ENCODE results near the gene C1QA.
"Not testable (repeated sequence)": the region's sequence is repeated elsewhere in the genome, so short reads cannot be mapped to it uniquely, and the experiment has no call there.

C1QA gene

DNA sequence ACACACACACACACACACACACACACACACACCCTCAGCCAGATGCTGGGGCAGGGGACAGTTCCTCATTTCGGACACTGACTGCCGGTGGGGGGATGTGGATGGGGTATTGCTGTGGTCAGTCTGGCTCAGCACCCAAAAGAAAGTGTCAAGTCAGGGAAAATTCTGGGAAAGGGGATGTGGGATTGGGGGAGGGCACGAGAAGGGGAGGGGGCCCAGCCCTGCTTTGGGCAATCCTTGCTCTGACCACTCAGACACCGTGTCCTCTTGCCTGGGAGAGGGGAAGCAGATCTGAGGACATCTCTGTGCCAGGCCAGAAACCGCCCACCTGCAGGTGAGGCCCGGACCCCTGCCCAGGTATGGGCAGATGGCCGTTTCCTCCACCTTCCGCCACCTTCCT, 7.0 kb downstream of the C1QA start, which contains the start of gene C1QC:
TSS of gene C1QC (plus strand) at position 253 of the 400 bp plus-strand sequence. CDS start 391 bp downstream, outside the sequence.
- no peak for DNase-seq

DNA sequence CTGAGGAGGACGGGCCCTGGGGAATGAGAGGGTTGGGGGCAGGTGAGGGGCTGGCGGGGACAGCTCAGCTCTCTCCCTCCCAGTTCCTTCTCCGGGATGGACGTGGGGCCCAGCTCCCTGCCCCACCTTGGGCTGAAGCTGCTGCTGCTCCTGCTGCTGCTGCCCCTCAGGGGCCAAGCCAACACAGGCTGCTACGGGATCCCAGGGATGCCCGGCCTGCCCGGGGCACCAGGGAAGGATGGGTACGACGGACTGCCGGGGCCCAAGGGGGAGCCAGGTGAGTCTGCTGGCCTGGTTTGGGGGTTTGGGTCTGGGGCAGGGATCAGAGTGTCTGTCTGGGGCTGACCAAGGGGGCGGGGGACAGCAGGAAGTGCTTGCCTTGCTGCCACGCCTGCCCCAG, 7.5 kb downstream of the C1QA start:
- no peak for DNase-seq

DNA sequence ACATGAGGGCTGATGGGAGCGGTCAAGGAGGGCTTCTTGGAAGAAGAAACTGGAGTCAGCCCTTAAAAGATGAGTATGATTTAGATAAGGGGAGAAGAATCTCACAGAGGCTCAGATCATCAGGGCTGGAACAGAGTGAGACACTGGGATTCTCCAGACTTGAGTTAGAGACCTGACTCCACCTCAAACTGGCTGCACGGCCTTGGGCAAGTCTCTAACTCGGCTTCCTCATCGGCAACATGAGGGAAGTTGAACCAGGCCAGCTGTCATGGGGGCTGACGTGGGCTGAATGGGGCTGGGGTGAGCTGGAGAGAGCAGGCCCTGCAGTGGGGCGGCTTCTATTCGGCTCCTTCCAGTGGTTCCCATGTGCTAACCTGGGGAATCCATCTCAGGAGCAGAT, 9.5 kb downstream of the C1QA start:
- DNase-seq = no peak

DNA sequence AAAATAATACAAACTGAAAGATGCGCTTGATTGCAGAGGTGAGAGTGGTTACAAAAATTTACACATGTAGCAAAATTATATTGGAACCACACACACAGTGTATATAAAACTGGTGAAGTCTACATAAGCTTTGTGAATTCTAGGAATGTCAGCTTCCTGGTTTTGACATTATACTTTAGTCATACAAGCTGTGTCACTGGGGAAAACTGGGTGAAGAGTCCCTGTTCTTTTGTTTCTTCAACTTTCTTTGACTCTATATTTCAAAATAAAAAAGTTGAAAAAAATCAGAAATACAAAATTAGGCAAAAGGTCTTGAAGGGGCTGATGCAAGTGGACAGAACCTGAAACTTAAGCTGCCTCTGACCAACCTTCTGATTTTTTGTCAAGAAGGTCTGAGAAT, 10.0 kb downstream of the C1QA start:
- no peak for DNase-seq

DNA sequence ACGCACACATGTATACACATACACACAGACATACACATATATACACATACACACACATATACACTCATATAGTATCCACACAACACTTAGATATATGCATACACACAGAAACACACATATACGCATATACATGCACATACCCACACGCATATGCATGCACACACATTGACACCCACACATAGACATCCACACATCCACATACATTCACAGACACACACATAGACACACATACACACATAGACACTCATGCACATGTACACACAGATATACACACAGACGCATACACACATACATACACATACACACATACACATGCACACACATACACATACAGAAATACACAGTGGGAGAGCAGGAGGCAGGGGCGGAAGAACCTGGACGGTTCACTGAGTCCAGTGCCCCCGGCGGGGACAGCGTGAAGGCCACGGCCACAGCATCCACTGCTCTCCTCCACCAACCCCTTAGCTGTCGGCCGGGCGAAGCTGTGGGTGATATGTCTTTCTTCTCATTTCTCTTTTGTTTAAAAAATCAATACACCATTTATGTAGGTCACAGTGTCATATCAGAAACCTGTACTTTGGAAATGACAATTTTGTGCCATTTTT, 13.8 kb downstream of the C1QA start:
- DNase-seq = no peak

DNA sequence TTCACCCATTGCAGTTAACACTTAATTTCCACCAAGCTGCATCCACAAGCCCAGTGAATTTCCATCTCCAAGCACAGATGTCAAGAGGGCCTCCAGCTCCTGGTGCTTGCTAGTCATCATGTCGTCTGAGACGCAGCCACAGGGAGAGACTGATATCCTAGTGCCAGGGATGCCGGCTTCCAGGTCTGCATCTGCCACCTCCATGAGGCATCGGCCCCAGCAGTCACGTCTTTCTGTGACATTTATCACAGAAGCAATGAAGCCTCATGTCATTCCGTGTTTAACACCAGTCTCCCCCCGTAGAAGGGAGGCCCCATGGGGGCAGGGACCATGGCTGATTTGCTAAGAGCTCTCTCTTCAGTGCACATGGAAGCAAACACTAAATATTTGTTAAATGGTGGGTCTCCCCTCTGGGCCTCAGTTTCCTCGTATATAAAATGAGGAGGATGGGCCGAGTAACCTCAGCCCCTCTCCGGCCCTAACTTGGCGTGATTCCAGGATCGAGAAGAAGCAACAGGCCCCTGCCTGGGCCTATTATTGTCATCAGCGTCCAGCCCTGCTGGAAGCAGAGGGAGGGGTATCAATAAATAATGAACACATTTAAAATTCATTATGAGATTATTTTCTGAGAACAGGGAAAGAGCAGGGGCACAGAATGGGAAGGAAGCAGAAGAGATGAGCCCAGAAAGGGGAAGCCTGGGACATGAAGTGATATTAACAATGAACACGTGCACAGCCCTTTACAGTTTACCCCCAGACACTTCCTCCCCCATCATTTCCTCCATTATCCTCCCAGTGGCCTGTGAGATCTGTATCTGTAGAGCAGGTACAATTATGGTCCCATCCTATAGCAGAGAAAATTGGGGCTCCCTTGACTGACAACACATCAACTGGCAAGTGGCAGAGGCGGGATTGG, 15.8 kb downstream of the C1QA start:
- DNase-seq = no peak

DNA sequence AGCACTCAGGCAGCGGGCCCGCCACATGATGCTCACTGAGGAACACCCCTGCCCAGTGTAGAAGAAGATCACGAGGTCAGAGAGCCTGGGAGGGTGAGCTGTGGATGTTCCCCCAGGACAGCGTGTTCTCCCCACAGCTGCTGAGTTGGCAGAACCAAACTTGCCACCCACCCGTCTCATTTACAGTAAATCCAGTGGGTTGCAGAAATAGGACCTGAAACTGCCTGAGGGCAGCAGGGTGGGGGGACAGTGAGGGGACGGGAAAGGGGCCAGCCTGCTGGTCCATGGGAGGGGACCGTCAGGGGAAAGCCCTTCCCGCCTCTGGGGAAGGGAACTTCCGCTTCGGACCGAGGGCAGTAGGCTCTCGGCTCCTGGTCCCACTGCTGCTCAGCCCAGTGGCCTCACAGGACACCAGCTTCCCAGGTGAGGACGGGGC, 16.5 kb downstream of the C1QA start, which contains the start of gene C1QB:
TSS of gene C1QB (plus strand) at position 356 of the 436 bp plus-strand sequence. CDS start 6,227 bp downstream, outside the sequence.
- no peak for DNase-seq

DNA sequence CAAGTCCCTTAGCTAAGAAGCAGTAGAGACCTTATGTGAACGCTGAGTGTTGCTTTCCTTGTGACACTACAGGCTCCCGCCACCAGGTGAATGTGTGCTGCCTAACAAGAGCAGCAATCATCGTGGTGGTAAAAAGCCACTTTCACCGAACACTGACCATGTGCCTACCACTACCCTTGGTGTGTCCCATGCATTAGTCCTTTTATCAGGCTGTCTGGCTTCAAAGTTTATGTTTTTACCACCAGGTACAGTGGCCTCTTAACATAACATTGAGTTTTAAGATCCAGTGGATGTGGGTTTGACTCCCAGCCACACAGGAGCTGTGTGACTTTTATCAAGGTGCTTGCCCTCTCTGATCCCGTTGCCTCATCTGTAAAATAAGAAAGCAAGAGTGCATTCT, 18.3 kb downstream of the C1QA start:
- no peak for DNase-seq

DNA sequence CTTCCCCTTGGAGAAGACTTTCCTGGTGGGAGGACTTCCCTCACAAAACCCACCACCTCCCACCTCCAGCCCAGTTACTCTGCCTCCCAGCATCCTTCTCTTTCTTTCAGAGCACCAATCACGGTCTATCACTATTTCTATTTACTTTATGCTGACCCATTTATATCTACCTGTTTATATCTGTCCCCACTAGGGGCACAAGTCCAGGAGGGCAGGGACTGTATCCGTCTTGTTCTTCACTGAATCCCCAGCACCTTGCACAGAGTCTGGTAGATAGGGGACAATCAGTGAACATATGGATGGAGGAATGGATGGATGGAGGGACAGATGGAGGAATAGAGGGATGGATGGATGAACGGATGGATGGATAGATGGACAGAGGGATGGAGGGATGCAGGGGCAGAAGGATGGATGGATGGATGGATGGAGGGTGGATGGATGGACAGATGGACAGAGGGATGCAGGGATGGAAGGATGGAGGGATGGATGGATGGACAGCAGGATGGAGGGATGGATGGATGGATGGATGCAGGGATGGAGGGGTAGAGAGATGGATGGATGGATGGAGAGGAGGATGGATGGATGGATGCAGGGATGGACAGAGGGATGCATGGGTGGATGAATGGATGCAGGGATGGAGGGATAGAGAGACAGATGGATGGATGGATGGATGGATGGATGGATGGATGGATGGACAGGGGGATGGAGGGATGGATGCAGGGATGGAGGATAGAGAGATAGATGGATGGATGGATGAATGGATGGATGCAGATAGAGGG, 22.1 kb downstream of the C1QA start:
- DNase-seq = no peak

DNA sequence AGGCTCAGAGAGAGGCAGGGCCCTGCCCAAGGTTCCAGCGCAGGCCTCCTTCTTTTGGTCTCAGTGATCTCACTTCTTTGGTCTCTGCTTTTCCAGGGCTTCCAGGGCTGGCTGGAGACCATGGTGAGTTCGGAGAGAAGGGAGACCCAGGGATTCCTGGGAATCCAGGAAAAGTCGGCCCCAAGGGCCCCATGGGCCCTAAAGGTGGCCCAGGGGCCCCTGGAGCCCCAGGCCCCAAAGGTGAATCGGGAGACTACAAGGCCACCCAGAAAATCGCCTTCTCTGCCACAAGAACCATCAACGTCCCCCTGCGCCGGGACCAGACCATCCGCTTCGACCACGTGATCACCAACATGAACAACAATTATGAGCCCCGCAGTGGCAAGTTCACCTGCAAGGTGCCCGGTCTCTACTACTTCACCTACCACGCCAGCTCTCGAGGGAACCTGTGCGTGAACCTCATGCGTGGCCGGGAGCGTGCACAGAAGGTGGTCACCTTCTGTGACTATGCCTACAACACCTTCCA, 24.4 kb downstream of the C1QA start:
- DNase-seq = no peak

DNA sequence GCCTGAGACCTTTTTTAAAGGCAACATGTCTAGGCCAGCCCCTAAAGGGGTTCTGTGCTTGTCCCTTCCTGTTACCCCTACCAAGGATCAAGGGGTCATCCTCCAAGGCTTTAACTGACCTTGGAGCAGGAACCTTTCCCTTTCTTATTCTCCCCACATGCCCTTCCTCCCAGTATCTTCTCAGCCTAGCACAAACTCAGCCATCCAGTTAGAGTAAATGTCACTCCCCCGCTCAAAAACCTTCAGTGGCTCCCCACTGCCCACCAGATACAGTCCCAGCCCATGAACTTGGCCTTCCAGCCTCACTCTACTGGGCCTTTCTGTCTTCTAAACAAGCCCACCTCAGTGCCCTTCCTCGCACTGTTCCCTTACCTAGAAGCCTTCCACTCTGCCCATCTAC, 25.5 kb downstream of the C1QA start:
- DNase-seq = no peak

DNA sequence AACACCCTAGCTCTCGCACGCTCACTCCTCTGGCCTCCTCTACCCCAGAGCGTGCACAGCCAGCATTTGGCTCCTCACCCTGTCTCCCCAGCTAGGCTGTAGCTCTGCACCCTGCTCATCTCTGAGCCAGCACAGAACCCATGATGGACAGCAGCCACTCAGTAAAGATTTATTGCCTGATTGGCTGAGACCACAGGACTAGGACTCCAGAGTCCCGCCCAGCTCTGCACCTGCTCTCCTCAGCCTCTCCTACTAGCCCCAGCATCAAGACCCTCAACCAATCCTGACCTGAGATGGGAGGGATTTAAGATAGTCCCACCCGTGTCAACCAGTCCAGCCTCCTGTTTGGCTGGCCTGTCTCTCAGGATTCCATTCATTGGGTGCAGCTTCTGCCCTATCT, 25.9 kb downstream of the C1QA start:
- no peak for DNase-seq

DNA sequence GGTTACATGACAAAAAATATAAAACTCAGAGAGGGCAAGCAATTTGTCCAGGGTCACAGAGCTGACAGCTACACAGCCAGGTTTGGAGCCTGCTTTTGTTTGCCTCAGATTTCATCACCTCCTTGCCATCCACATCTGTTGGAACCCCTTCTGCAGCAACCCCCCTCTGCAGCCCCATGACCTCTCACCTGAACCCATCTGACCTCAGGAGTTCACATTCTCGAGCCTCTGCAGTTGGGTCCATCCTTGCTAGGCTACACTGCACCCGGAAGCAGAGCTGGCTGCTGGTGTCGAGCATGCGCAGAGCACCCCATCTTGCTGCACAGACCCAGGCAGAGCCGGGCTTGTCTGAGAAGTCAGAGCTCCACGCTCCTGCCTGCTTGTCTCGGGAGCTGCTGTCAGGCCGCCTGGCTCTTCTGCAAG, 26.6 kb downstream of the C1QA start:
- no peak for DNase-seq

DNA sequence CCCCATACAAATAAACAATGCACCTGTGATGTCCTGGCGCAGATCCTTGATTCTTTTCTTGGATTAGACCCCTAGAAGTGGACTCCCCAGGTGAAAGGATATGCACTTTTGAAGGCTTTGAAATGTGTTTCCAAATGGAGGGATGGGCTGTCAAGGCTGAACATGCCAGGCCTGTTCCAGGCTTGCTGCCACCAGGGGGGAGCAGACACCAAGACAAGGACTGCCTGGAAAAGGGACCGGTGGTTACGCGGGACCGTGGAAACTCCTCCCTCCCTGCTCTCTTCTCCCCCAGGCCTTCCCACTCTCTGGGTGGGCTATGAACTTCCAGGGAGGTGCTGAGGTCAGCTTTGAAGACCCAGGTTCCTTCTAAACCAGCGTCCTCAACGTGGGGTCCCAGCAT, 29.3 kb downstream of the C1QA start:
- DNase-seq = peak; percentile 62

DNA sequence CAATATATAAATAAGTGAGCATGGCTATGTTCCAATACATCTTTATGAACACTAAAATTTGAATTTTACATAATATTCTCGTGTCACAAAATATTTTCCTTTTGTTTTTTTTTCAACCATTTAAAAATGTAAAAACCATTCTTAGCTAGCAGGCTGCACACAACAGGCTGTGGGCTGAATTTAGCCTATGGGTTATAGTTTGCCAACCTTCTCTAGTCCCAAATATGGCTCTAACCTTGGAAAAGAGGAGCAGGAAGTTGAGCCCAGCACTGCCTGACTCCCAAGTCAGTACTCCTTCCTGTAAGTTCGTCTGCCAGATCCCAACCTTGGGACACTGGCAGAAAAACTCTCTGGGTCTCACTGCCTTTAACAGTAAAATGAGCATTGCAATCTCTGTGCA, 30.0 kb downstream of the C1QA start:
- DNase-seq = no peak

DNA sequence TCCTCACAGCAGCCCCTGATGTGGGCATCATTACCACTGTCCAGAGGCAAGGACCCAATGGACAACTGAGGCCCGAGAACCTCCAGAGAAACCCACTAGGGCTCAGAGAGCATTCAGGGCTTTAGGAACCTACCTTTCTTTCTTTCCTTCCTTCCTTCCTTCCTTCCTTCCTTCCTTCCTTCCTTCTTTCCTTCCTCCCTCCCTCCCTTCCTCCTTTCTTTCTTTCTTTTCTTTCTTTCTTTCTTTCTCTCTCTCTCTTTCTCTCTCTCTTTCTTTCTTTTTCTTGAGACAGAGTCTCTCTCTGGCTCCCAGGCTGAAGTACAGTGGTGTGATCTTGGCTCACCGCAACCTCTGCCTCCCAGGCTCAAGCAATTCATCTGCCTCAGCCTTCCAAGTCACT, 32.4 kb downstream of the C1QA start:
- not testable (repeated sequence) for DNase-seq

DNA sequence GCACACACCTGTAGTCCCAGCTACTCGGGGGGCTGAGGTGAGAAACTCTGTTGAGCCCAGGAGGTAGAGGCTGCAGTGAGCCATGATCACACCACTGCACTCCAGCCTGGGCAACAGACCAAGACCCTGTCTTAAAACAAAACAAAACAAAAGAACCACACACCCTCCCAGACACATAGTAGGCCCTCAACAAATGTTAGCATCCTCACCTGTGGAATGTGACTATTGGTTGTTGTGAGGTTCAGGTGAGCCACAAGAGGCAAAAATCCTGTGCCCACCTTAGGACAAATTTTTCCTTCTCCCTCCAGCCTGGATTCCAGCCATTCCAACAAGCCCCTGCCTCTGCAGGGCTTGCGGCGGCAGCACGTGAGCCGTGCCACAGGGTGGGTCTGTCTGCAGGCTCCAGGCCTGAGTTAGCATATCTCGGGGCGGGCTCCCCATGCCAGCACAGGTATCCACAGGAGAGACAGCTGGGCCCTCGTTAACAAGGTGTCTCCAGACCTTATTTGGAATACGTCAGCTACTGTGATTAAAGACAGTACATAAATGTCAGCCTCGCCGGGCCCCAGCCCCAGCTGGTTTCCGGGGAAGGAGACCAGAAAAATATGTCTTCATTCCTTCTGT, 34.0 kb downstream of the C1QA start:
- no peak for DNase-seq

DNA sequence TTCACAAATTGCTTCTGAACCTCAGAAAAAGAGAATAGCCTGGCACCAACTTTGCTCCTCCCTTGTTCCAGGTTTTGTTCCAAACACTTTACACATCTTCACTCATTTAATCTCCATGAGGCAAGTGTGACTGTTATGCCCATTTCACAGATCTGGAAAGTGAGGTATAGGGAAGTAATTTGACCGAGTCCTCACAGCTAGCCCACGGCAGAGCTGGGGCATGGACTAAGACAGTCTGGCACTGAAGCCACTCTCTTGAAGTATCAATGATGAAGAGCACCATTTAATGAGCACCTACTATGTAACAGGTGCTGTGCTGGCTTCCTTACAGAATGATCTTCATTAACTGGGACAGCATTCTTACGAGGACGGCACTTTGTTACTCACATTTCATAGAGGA, 35.6 kb downstream of the C1QA start:
- no peak for DNase-seq

DNA sequence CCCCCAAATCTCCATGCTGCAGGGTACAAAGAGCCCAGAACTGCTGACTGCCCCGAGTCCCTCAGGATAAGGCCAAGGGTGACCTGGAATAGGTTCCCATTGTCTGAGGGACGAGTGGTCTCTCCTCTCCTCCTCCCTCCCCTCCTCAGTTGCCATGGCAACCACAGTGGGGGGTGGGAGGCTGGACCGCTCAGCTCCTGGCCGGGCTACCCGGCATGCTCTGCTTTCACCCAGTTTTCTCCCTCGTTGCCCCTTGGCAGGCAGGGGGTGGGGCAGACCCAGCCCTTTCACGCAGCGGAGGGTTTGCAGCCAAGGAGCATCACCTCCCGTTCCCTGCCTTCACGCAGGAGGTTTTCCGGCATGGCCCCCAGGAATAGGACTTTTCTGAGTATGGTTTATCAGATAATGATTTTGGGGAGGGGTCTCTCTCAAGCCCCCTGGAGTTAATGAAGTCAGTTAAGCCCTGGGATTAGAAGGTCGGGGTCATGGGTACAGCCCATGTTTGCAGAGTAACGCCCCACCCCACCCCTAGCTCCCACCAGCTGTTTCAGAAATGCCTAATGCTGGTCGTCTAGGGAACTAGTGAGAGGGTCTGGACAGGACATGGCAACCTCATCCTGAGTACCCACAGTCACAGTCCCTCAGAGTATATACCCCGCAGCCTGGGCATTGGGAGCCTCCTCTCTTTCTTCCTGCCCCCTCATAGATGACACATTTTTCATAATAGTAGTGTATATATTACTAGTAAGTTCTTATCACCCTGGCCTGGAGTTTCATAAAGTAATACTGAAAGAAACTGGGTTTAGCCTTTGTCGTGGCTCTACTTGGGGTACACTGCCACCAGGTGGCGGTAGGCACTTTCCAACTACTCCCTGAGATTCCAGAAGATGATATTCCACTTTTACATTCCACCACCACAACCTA, 37.3 kb downstream of the C1QA start:
- DNase-seq = peak; percentile 70

DNA sequence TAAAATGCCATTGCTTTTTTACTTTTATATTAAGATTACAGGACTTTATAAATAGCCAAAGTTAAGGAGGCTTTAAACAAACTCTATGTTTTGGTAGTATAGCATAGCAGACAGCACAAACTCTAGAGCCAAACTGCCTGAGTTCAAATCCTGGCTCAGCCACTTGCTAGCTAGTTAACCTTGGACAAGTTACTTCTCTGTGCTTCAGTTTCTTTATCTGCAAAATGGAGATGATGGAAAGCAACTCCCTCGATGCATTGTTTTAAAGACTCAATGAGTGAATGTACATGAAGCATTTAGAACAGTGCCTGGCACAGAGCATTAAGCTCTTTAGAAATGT, 38.0 kb downstream of the C1QA start:
- DNase-seq = no peak

DNA sequence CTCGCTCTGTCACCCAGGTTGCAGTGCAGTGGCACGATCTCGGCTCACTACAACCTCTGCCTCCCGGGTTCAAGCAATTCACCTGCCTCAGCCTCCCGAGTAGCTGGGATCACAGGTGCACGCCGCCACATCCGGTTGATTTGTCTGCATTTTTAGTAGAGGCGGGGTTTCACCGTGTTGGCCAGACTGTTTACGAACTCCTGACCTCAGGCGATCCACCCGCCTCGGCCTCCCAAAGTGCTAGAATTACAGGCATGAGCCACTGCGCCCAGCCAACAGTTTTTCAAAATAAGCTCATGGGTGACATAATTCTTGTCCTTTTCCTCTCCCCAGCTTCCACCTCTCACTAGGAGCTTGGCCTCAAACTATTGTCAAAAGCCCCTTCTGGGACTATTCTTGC, 39.7 kb downstream of the C1QA start:
- DNase-seq = not testable (repeated sequence)

Measured in right hindlimb (tissue), 1 donor.